ENCODE results near the gene TAC3.

GRCh38 chr12:57011438-57012424, 4.6 kb downstream of the TAC3 start:
- TF ChIP-seq POLR2A (IDR thresholded peaks at IDR 0.05; ENCODE audit: extremely low read depth, insufficient read length) (no peak), CTCF (IDR thresholded peaks at IDR 0.05; ENCODE audit: low read depth, low read length) (no peak)
- TF ChIP-seq, protein P1, sequence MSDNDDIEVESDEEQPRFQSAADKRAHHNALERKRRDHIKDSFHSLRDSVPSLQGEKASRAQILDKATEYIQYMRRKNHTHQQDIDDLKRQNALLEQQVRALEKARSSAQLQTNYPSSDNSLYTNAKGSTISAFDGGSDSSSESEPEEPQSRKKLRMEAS (IDR thresholded peaks at IDR 0.05; ENCODE audit: low read depth, low read length): no peak

Data from NB4 (cell line).